ENCODE results near the gene B3GNT5.

The B3GNT5 gene

DNA sequence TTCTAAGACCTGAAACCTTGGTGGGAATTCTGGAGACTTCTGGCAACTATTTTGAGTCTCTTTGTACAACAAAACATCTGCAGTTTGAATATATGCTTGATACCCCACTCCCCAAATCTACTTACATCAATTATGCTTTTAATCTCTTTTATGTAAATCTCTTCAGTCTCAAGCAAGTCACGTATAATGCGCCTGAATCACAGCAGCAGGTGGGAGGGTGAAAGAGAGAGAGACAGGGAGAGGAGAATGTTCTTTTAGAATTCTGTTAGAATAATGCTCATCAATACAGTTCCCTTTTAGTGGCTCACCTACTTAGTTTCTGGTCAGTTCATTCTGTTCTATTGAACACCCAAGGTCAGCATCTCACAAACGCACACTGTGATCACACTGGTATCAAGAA lies 22.2 kb upstream of the B3GNT5 start:
- TF ChIP-seq FOXP2 (optimal IDR thresholded peaks at IDR 0.05; ENCODE audit: borderline replicate concordance, extremely low read depth, extremely low read length, insufficient read depth) (no peak), POLR2AphosphoS5 (IDR thresholded peaks at IDR 0.05; ENCODE audit: low read depth, low read length) (no peak), TAF1 (IDR thresholded peaks at IDR 0.05; ENCODE audit: borderline replicate concordance, insufficient read depth, low read length) (no peak), SIN3A (IDR thresholded peaks at IDR 0.05; ENCODE audit: borderline replicate concordance, insufficient read depth, low read length) (no peak)
- TF ChIP-seq, protein P1, sequence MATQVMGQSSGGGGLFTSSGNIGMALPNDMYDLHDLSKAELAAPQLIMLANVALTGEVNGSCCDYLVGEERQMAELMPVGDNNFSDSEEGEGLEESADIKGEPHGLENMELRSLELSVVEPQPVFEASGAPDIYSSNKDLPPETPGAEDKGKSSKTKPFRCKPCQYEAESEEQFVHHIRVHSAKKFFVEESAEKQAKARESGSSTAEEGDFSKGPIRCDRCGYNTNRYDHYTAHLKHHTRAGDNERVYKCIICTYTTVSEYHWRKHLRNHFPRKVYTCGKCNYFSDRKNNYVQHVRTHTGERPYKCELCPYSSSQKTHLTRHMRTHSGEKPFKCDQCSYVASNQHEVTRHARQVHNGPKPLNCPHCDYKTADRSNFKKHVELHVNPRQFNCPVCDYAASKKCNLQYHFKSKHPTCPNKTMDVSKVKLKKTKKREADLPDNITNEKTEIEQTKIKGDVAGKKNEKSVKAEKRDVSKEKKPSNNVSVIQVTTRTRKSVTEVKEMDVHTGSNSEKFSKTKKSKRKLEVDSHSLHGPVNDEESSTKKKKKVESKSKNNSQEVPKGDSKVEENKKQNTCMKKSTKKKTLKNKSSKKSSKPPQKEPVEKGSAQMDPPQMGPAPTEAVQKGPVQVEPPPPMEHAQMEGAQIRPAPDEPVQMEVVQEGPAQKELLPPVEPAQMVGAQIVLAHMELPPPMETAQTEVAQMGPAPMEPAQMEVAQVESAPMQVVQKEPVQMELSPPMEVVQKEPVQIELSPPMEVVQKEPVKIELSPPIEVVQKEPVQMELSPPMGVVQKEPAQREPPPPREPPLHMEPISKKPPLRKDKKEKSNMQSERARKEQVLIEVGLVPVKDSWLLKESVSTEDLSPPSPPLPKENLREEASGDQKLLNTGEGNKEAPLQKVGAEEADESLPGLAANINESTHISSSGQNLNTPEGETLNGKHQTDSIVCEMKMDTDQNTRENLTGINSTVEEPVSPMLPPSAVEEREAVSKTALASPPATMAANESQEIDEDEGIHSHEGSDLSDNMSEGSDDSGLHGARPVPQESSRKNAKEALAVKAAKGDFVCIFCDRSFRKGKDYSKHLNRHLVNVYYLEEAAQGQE (IDR thresholded peaks at IDR 0.05; ENCODE audit: insufficient read depth in 1 of 2, low read depth in 2 of 2, low read length in 2 of 2) = no peak

DNA sequence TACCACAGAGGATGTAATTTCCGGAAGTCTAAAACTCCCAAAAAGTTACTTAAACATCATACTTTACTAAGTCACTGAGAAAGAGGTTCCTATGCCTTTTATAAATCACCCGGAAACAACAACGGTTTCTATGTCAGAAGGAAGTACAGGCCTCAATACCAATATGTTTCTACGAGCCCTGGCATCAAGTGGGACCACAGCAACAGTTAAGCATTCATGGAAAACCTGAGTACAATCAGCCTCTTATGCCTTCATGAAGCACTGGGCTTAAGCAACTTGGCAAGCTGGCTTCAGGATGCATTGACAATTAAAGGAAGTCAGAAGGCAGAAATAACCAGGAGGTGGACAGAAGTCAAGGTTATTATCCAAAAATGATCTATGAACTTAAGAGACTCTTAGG lies 19.1 kb upstream of the B3GNT5 start:
- TF ChIP-seq TAF1 (IDR thresholded peaks at IDR 0.05; ENCODE audit: borderline replicate concordance, insufficient read depth, low read length) (no peak), SIN3A (IDR thresholded peaks at IDR 0.05; ENCODE audit: borderline replicate concordance, insufficient read depth, low read length) (no peak), FOXP2 (optimal IDR thresholded peaks at IDR 0.05; ENCODE audit: borderline replicate concordance, extremely low read depth, extremely low read length, insufficient read depth) (no peak), POLR2AphosphoS5 (IDR thresholded peaks at IDR 0.05; ENCODE audit: low read depth, low read length) (no peak)
- TF ChIP-seq, protein P1 (IDR thresholded peaks at IDR 0.05; ENCODE audit: insufficient read depth in 1 of 2, low read depth in 2 of 2, low read length in 2 of 2) = no peak

DNA sequence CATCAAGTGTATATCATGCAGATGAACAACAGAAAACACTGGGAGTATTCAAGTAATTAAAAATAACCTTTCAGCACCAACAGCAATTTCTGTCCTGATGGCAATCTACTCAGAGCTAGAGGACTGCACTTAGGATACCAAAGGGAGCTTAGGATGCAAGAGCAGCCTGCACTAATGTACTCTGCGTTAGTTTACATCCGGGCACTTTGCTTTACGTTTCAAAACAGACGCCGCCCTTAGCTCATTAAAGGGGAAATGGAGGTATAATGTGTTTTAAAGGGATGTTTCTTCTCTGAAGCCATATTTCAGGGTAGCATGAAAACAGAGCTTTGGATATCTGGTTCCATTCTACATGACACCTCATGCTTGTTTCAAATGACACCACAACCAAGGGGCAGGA lies 14.0 kb upstream of the B3GNT5 start:
- TF ChIP-seq FOXP2 (optimal IDR thresholded peaks at IDR 0.05; ENCODE audit: borderline replicate concordance, extremely low read depth, extremely low read length, insufficient read depth) = no peak
- TF ChIP-seq POLR2AphosphoS5 (IDR thresholded peaks at IDR 0.05; ENCODE audit: low read depth, low read length) = no peak
- no peak for TF ChIP-seq TAF1 (IDR thresholded peaks at IDR 0.05; ENCODE audit: borderline replicate concordance, insufficient read depth, low read length)
- TF ChIP-seq, protein P1 (IDR thresholded peaks at IDR 0.05; ENCODE audit: insufficient read depth in 1 of 2, low read depth in 2 of 2, low read length in 2 of 2) = no peak
- TF ChIP-seq SIN3A (IDR thresholded peaks at IDR 0.05; ENCODE audit: borderline replicate concordance, insufficient read depth, low read length) = no peak

DNA sequence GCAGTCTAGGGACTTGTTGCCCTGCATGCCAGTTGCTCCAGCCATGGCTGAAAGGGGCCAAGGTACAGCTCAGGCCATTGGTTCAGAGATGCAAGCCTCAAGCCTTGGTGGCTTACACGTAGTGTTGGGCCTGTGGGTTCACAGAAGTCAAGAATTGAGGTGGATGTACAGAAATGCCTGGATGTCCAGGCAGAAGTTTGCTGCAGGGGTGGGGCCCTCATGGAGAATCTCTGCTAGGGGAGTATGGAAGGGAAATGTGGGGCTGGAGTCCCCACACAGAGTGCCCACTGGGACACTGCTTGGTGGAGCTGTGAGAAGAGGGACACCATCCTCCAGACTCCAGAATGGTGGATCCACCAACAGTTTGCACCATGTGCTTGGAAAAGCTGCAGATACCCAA lies 10.6 kb upstream of the B3GNT5 start:
- TF ChIP-seq, protein P1 (IDR thresholded peaks at IDR 0.05; ENCODE audit: insufficient read depth in 1 of 2, low read depth in 2 of 2, low read length in 2 of 2) = no peak
- TF ChIP-seq SIN3A (IDR thresholded peaks at IDR 0.05; ENCODE audit: borderline replicate concordance, insufficient read depth, low read length) (no peak), FOXP2 (optimal IDR thresholded peaks at IDR 0.05; ENCODE audit: borderline replicate concordance, extremely low read depth, extremely low read length, insufficient read depth) (no peak), POLR2AphosphoS5 (IDR thresholded peaks at IDR 0.05; ENCODE audit: low read depth, low read length) (no peak), TAF1 (IDR thresholded peaks at IDR 0.05; ENCODE audit: borderline replicate concordance, insufficient read depth, low read length) (no peak)

DNA sequence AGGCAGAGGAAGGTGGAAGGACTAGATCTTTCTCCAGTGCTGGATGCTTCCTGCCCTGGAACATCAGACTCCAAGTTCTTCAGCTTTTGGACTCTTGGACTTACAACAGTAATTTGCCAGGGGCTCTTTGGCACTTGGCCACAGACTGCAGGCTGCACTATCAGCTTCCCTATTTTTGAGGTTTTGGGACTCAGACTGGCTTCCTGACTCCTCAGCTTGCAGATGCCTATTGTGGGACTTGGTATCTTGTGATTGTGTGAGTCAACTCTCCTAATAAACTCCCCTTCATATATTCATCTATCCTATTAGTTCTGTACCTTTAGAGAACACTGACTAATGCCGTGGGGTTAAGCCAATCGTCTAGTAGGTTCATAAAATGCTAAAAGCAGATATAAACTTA lies 8.8 kb upstream of the B3GNT5 start:
- TF ChIP-seq SIN3A (IDR thresholded peaks at IDR 0.05; ENCODE audit: borderline replicate concordance, insufficient read depth, low read length) (no peak), TAF1 (IDR thresholded peaks at IDR 0.05; ENCODE audit: borderline replicate concordance, insufficient read depth, low read length) (no peak), FOXP2 (optimal IDR thresholded peaks at IDR 0.05; ENCODE audit: borderline replicate concordance, extremely low read depth, extremely low read length, insufficient read depth) (no peak), POLR2AphosphoS5 (IDR thresholded peaks at IDR 0.05; ENCODE audit: low read depth, low read length) (no peak)
- TF ChIP-seq, protein P1 (IDR thresholded peaks at IDR 0.05; ENCODE audit: insufficient read depth in 1 of 2, low read depth in 2 of 2, low read length in 2 of 2) = no peak
